Esophagus (tissue), 2 donors: ENCODE measurements around the gene ATOX1. TPM values are rescaled to one million over a fixed set of nuclear protein-coding genes. Genes with fewer than 3 reads are reported as not detected.

ENCODE experiments used
- H3K27ac ChIP-seq, 2 donors: one replicate each; pipeline ENCODE4 v1.5.1; 2013; ENCODE audit warnings: low read depth in 2 of 2, mild to moderate bottlenecking in 2 of 2, inconsistent platforms in 1 of 2, low read length in 1 of 2, moderate library complexity in 1 of 2
- H3K27me3 ChIP-seq, 2 donors: one replicate each; pipeline ENCODE4 v1.6.1; 2013; ENCODE audit warnings: low read length in 2 of 2, control low read depth in 1 of 2, mild to moderate bottlenecking in 1 of 2; ENCODE audit not compliant: insufficient read depth in 2 of 2, control insufficient read depth in 1 of 2
- H3K36me3 ChIP-seq, 2 donors: one replicate each; pipeline ENCODE4 v1.6.1; 2013; ENCODE audit warnings: low read length in 1 of 2; ENCODE audit not compliant: control insufficient read depth in 2 of 2, insufficient read depth in 2 of 2
- H3K4me1 ChIP-seq, 2 donors: one replicate each; pipeline ENCODE4 v1.6.1; 2013; ENCODE audit warnings: low read length in 1 of 2; ENCODE audit not compliant: control insufficient read depth in 2 of 2, insufficient read depth in 2 of 2
- H3K4me3 ChIP-seq, 2 donors: one replicate each; pipeline ENCODE4 v1.5.1; 2013; ENCODE audit warnings: low read length in 2 of 2, mild to moderate bottlenecking in 2 of 2, low read depth in 1 of 2, moderate library complexity in 1 of 2
- H3K9me3 ChIP-seq, 2 donors: one replicate each; pipeline ENCODE4 v1.6.1; 2013; ENCODE audit warnings: mild to moderate bottlenecking in 2 of 2, low read depth in 1 of 2, low read length in 1 of 2, moderate library complexity in 1 of 2; ENCODE audit not compliant: control insufficient read depth in 2 of 2, insufficient read depth in 1 of 2
- WGBS, 2 donors: extraction: QIAGEN DNeasy Blood & Tissue Kit; methylation state at CpG; one replicate each; pipeline ENCODE4 v1.1.7; 2013; 5-methylcytosine and 5-hydroxymethylcytosine counted together
- polyA plus RNA-seq, 2 donors: library from polyadenylated mRNA; stranded (reverse); fragments of 200-250 nt; gene quantifications; one replicate each; pipeline ENCODE4 v1.2.3, GENCODE V29; 2013
- donor health status: healthy with polysubstance abuse.
- donor health status: Bipolar disorder and iron deficiency.

The ATOX1 gene, protein sequence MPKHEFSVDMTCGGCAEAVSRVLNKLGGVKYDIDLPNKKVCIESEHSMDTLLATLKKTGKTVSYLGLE
- 100 to 1,000 TPM in 1 of 2 donors, 10 to 100 TPM in 1; 77.3 to 108 TPM for polyA plus RNA-seq

GRCh38 chr5:151758430-151759241, at the start of gene ATOX1:
Gene ATOX1 (minus strand): TSS chr5:151758631. CDS start chr5:151758551, 80 bp downstream.
- Histone ChIP-seq H3K4me1 (peaks cover 4 to 7% of the 10 kb centered on the region in 2 donors), H3K4me3 (peak within 1 kb of the TSS; percentile 61 to 84), H3K27ac (peak within 1 kb of the TSS; percentile 75 to 80), H3K9me3 (no peaks in the 10 kb centered on the region), H3K27me3 (no peaks in the 10 kb centered on the region), H3K36me3 (peaks cover 0 to 2% of the 10 kb centered on the region in 2 donors)
- 5 to 6% methylated on average over 60 to 61 of the region's 61 CpGs for WGBS, 2 donors

DNA sequence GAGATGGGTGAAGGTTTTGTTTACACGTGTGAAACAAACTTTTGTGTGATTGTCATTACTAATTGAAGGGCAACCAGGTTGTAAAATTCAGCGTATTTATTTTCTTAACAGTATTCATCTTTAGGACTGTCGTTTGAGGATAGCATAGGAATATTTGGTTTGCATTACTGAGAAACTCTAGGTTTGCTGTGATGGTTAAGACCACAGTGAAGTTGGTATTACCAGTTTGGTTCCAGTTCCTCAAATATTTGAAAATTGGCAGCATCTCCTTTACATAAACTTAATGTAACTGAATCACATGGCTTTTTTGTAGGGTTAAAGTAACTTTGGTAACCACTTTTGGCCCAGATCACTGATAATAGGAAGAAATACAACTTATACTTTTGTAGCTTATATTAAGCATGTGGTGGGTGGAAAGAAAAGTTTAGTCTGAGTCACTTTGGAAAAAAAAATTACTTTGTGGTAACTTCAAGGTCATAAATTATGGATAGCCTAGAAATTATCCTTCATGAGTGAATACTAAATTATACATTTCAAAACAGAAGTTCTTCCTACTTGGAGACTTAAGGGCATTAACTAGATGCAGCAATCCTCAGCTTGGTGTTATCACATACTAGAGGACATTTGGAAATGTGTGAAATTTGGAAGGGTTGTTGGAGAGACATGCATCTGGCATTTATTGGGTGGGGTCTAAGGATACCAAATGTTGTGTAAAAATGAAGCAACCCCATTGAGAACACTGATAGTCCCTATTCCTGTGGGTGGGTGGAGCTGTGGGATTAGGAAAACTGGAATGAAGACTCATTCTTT, 47.2 kb upstream of the ATOX1 start:
- peaks cover 6 to 7% of the 10 kb centered on the region in 2 donors for H3K36me3 ChIP-seq

GRCh38 chr5:151800532-151800931, 42.1 kb upstream of the ATOX1 start:
- no peak overlapping the region for H3K4me3 ChIP-seq
- no peaks in the 10 kb centered on the region for H3K9me3 ChIP-seq
- 78 to 81% methylated on average over 2 of the region's 2 CpGs for WGBS, 2 donors
- H3K27me3 ChIP-seq, result no peaks in the 10 kb centered on the region
- H3K4me1 ChIP-seq, result no peaks in the 10 kb centered on the region
- H3K27ac ChIP-seq, result no peak overlapping the region
- peaks cover 7 to 14% of the 10 kb centered on the region in 2 donors for H3K36me3 ChIP-seq

More for the DNA sequence above, 47.2 kb upstream of the ATOX1 start:
- Histone ChIP-seq H3K27ac (no peak overlapping the region), H3K4me3 (no peak overlapping the region), H3K27me3 (no peaks in the 10 kb centered on the region), H3K4me1 (no peaks in the 10 kb centered on the region), H3K9me3 (no peaks in the 10 kb centered on the region)
- 91 to 95% methylated on average over 3 of the region's 3 CpGs for WGBS, 2 donors

DNA sequence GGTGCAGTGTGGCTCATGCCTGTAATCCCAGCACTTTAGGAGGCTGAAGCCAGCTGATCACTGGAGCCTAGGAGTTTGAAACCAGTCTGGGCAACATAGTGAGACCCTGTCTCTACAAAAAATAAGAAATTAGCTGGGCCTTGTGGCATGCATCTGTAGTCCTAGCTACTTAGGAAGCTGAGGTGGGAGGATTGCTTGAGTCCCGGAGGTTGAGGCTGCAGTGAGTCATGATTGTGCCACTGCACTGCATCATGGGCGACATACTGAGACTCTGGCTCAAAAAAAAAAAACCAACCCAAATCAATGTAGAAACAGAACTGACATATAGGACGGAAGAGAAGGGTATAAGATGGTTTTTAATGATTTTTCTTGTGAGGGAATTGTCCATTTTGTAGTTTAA, 41.0 kb upstream of the ATOX1 start:
- 70 to 82% methylated on average over 3 of the region's 3 CpGs for WGBS, 2 donors
- Histone ChIP-seq H3K36me3 (peaks cover 7 to 15% of the 10 kb centered on the region in 2 donors), H3K27me3 (no peaks in the 10 kb centered on the region), H3K4me3 (no peak overlapping the region), H3K27ac (no peak overlapping the region), H3K9me3 (no peaks in the 10 kb centered on the region), H3K4me1 (no peaks in the 10 kb centered on the region)

- WGBS, 2 donors, result 93% methylated on average over 3 of the region's 3 CpGs
- Histone ChIP-seq H3K27me3 (no peaks in the 10 kb centered on the region), H3K27ac (no peak overlapping the region), H3K4me1 (no peaks in the 10 kb centered on the region), H3K9me3 (no peaks in the 10 kb centered on the region), H3K36me3 (peaks cover 6 to 14% of the 10 kb centered on the region in 2 donors), H3K4me3 (no peak overlapping the region)
Observed at GRCh38 chr5:151798674-151799073, 40.2 kb upstream of the ATOX1 start.

GRCh38 chr5:151795426-151795825, 37.0 kb upstream of the ATOX1 start:
- Histone ChIP-seq H3K27me3 (no peaks in the 10 kb centered on the region), H3K36me3 (peaks cover 5 to 17% of the 10 kb centered on the region in 2 donors), H3K27ac (no peak overlapping the region), H3K9me3 (no peaks in the 10 kb centered on the region), H3K4me1 (no peaks in the 10 kb centered on the region), H3K4me3 (no peak overlapping the region)
- WGBS, 2 donors, result 89 to 92% methylated on average over 1 of the region's 1 CpG

- Histone ChIP-seq H3K36me3 (peaks cover 5 to 17% of the 10 kb centered on the region in 2 donors), H3K4me1 (no peaks in the 10 kb centered on the region), H3K27me3 (no peaks in the 10 kb centered on the region), H3K4me3 (no peak overlapping the region), H3K27ac (no peak overlapping the region), H3K9me3 (no peaks in the 10 kb centered on the region)
- 91 to 92% methylated on average over 3 of the region's 3 CpGs for whole genome bisulfite sequencing, 2 donors
Observed at GRCh38 chr5:151793358-151793757, 34.9 kb upstream of the ATOX1 start.

- Histone ChIP-seq H3K4me1 (no peaks in the 10 kb centered on the region), H3K9me3 (no peaks in the 10 kb centered on the region), H3K27me3 (no peaks in the 10 kb centered on the region), H3K36me3 (peaks cover 2 to 14% of the 10 kb centered on the region in 2 donors), H3K27ac (no peak overlapping the region), H3K4me3 (no peak overlapping the region)
- WGBS, 2 donors, result 79 to 85% methylated on average over 6 of the region's 6 CpGs
Observed at GRCh38 chr5:151787817-151788216, 29.4 kb upstream of the ATOX1 start.

DNA sequence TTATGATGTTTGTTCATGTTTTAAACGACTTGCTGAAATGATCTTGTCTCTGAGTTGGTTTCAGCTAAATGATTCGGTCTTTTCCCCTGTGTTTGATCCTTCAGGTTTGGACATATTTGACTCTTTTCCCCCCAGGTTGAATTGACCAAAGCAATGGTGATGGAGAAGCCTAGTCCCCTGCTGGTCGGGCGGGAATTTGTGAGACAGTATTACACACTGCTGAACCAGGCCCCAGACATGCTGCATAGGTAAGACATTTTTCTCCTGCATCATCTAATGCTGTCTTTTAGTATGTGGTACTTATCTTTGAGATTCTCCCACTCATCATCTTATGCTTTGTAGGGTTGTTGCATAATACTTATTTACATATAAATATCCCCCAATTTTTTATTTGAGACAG, 28.0 kb upstream of the ATOX1 start:
- H3K27me3 ChIP-seq, result no peaks in the 10 kb centered on the region
- H3K4me3 ChIP-seq, result no peak overlapping the region
- H3K4me1 ChIP-seq, result no peaks in the 10 kb centered on the region
- H3K27ac ChIP-seq, result no peak overlapping the region
- peaks cover 0 to 8% of the 10 kb centered on the region in 2 donors for H3K36me3 ChIP-seq
- WGBS, 2 donors, result 77 to 83% methylated on average over 4 of the region's 4 CpGs
- no peaks in the 10 kb centered on the region for H3K9me3 ChIP-seq
